Measurements from ENCODE around the gene KIRREL1.

The KIRREL1 gene

GRCh38 chr1:158147401-158147800 lies 154.0 kb downstream of the KIRREL1 start:
- ATAC-seq (ENCODE audit: low read depth) = no peak
- Histone ChIP-seq H3K9me3 (ENCODE audit: severe bottlenecking) (no peaks in the 10 kb centered on the region), H3K4me3 (ENCODE audit: severe bottlenecking) (no peak overlapping the region)

GRCh38 chr1:158147869-158148268 lies 154.4 kb downstream of the KIRREL1 start:
- H3K4me1 ChIP-seq (ENCODE audit: insufficient read depth, poor library complexity, severe bottlenecking) = peaks cover 42% of the 10 kb centered on the region
- peak overlapping the region; percentile 97 for H3K27ac ChIP-seq (ENCODE audit: poor library complexity, severe bottlenecking)
- no peaks in the 10 kb centered on the region for H3K9me3 ChIP-seq (ENCODE audit: severe bottlenecking)
- DNase-seq (ENCODE audit: low spot score) (no peak), ATAC-seq (ENCODE audit: low read depth) (no peak)
- no peaks in the 10 kb centered on the region for H3K27me3 ChIP-seq (ENCODE audit: insufficient read depth, poor library complexity, severe bottlenecking)
- H3K4me3 ChIP-seq (ENCODE audit: severe bottlenecking) = no peak overlapping the region
- TF ChIP-seq, protein P1, sequence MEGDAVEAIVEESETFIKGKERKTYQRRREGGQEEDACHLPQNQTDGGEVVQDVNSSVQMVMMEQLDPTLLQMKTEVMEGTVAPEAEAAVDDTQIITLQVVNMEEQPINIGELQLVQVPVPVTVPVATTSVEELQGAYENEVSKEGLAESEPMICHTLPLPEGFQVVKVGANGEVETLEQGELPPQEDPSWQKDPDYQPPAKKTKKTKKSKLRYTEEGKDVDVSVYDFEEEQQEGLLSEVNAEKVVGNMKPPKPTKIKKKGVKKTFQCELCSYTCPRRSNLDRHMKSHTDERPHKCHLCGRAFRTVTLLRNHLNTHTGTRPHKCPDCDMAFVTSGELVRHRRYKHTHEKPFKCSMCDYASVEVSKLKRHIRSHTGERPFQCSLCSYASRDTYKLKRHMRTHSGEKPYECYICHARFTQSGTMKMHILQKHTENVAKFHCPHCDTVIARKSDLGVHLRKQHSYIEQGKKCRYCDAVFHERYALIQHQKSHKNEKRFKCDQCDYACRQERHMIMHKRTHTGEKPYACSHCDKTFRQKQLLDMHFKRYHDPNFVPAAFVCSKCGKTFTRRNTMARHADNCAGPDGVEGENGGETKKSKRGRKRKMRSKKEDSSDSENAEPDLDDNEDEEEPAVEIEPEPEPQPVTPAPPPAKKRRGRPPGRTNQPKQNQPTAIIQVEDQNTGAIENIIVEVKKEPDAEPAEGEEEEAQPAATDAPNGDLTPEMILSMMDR (IDR thresholded peaks at IDR 0.05; ENCODE audit: poor library complexity, severe bottlenecking) = no peak
- H3K36me3 ChIP-seq (ENCODE audit: low read depth) = no peaks in the 10 kb centered on the region

More at GRCh38 chr1:158147401-158147800, 154.0 kb downstream of the KIRREL1 start:
- no peaks in the 10 kb centered on the region for H3K36me3 ChIP-seq (ENCODE audit: low read depth)
- peak overlapping the region; percentile 97 for H3K27ac ChIP-seq (ENCODE audit: poor library complexity, severe bottlenecking)
- TF ChIP-seq, protein P1 (IDR thresholded peaks at IDR 0.05; ENCODE audit: poor library complexity, severe bottlenecking) = no peak
- peaks cover 39% of the 10 kb centered on the region for H3K4me1 ChIP-seq (ENCODE audit: insufficient read depth, poor library complexity, severe bottlenecking)
- no peak for DNase-seq (ENCODE audit: low spot score)
- H3K27me3 ChIP-seq (ENCODE audit: insufficient read depth, poor library complexity, severe bottlenecking) = no peaks in the 10 kb centered on the region

- DNase-seq (ENCODE audit: low spot score) (no peak), ATAC-seq (ENCODE audit: low read depth) (no peak)
- no peak overlapping the region for H3K4me3 ChIP-seq (ENCODE audit: severe bottlenecking)
- peak overlapping the region; percentile 97 for H3K27ac ChIP-seq (ENCODE audit: poor library complexity, severe bottlenecking)
- H3K4me1 ChIP-seq (ENCODE audit: insufficient read depth, poor library complexity, severe bottlenecking) = peaks cover 48% of the 10 kb centered on the region
- H3K9me3 ChIP-seq (ENCODE audit: severe bottlenecking) = no peaks in the 10 kb centered on the region
- no peaks in the 10 kb centered on the region for H3K36me3 ChIP-seq (ENCODE audit: low read depth)
- TF ChIP-seq, protein P1 (IDR thresholded peaks at IDR 0.05; ENCODE audit: poor library complexity, severe bottlenecking) = no peak
- no peaks in the 10 kb centered on the region for H3K27me3 ChIP-seq (ENCODE audit: insufficient read depth, poor library complexity, severe bottlenecking)
Observed at GRCh38 chr1:158148468-158148867, 155.0 kb downstream of the KIRREL1 start.

DNA sequence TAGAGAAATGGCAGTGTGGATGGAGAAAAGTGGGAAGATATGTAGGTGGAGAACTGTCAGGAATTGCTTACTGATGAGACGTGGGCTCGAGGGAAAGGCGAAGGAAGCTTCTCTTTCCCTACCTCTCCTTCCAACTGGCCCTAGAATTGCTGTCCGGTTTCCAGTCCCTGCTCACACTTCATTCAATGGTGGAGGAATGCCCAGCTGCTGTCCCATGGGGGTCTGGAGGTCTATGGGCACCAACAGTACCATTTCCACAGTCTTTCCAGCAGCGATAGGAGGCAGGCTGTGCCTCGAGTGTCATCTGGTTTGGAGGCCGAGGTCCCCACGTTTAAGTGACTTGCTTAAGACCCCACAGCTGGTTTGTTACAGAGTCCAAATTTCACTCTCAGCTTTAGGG lies 155.7 kb downstream of the KIRREL1 start:
- no peak for ATAC-seq (ENCODE audit: low read depth)
- Histone ChIP-seq H3K4me3 (ENCODE audit: severe bottlenecking) (peak overlapping the region; percentile 17), H3K27me3 (ENCODE audit: insufficient read depth, poor library complexity, severe bottlenecking) (no peaks in the 10 kb centered on the region)

More for the DNA sequence above, 155.7 kb downstream of the KIRREL1 start:
- TF ChIP-seq, protein P1 (IDR thresholded peaks at IDR 0.05; ENCODE audit: poor library complexity, severe bottlenecking) = no peak
- no peaks in the 10 kb centered on the region for H3K36me3 ChIP-seq (ENCODE audit: low read depth)
- H3K9me3 ChIP-seq (ENCODE audit: severe bottlenecking) = no peaks in the 10 kb centered on the region
- peaks cover 54% of the 10 kb centered on the region for H3K4me1 ChIP-seq (ENCODE audit: insufficient read depth, poor library complexity, severe bottlenecking)
- H3K27ac ChIP-seq (ENCODE audit: poor library complexity, severe bottlenecking) = peak overlapping the region; percentile 97
- DNase-seq (ENCODE audit: low spot score) = no peak

Data from RWPE2 (cell line).